ENCODE data around the gene ABHD1. TPM values are rescaled to one million over a fixed set of nuclear protein-coding genes. Genes with fewer than 3 reads are reported as not detected.

The ABHD1 gene
- total RNA-seq, 1 donor from 2014 or later, result not detected

DNA sequence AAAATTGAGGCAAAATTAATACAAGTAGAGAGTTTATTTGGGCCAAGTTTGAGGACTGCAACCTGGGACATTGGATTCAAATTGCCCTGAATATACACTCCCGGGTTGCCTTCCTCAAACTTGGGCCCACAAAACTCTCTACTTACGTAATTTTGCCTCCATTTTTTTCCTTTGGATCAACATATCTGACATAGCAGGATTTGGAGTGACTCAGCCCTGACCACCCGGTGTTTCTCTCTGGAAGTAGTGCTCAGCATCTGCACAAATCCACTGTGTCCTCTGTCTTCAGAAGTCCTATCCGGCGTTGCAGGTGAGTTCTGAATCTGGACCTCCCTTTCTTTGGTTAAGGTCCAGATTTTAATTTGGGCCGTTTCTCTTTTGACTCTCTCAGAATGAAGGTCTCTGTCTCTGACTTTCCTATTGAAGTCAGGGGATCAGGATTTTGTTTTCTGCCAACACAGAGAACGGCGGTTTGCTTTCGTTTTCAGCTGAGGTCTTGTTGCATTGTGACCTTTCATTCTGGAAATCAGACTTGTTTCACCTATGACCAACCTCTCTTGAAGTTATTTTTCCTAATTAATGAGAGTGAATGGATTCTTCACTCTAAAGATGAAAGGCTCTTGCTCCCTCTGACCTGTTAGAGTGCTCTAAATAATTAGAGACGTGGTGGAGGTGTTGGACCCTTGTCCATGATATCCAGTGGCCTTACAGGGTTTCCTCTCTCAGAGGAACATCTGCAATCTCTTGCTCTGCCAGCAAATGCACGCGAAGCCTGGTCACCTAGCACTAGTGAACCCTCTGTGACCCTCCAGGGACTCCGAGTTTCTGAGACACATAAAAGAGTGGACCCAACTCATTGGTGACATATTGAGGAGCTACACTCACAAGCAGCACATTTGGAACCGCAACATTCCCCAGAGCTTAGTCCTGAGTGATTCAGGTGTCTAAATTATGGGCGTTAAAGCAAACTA, 38.8 kb downstream of the ABHD1 start:
- Histone ChIP-seq H3K36me3 (ENCODE audit: control insufficient read depth, insufficient read depth, low read length) (no peaks in the 10 kb centered on the region), H3K27me3 (ENCODE audit: control insufficient read depth, insufficient read depth, low read length) (no peaks in the 10 kb centered on the region), H3K4me3 (ENCODE audit: low read depth, low read length) (no peak overlapping the region)
- TF ChIP-seq, protein P1, sequence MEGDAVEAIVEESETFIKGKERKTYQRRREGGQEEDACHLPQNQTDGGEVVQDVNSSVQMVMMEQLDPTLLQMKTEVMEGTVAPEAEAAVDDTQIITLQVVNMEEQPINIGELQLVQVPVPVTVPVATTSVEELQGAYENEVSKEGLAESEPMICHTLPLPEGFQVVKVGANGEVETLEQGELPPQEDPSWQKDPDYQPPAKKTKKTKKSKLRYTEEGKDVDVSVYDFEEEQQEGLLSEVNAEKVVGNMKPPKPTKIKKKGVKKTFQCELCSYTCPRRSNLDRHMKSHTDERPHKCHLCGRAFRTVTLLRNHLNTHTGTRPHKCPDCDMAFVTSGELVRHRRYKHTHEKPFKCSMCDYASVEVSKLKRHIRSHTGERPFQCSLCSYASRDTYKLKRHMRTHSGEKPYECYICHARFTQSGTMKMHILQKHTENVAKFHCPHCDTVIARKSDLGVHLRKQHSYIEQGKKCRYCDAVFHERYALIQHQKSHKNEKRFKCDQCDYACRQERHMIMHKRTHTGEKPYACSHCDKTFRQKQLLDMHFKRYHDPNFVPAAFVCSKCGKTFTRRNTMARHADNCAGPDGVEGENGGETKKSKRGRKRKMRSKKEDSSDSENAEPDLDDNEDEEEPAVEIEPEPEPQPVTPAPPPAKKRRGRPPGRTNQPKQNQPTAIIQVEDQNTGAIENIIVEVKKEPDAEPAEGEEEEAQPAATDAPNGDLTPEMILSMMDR (IDR thresholded peaks at IDR 0.05; ENCODE audit: insufficient read depth, low read length, poor library complexity, severe bottlenecking), result no peak
- no peak for DNase-seq (ENCODE audit: low read depth)

DNA sequence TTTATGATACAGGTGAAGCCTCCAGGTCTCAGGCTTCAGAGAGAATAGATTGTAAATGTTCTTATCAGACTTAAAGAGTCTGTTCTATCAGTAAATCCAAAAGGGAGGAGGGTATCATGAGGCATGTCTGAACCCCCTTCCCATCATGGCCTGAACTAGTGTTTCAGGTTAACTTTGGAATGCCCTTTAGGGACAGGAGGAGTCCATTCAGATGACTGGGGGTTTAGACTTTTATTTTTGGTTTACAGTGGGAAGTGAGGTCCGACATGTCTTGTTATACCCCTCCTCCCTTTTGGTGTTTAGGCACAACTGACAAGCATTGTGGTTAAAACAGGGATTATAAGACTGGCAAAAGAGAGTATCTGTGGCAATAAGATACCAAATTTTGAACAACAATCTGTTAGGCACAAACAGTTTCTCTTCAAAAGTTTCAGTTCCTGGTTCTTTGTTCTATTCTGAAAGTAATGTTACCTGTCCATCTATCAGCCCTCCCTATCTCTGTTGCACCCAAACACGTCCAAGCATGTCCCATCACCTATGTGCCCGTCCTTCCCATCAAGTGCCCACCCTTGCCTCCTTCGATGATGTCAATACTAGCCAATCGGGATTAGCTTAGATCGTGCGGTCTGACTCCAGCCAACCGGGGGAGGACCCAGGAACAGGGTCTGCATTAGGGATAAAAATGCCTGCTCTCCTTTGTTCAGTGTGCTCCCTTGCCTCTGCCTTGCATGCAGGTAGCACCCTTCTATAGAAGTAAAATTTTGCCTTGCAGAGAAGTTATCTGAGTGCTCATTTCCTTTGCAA, 41.5 kb downstream of the ABHD1 start:
- Histone ChIP-seq H3K4me3 (ENCODE audit: low read depth, low read length) (no peak overlapping the region), H3K27me3 (ENCODE audit: control insufficient read depth, insufficient read depth, low read length) (peaks cover 2% of the 10 kb centered on the region), H3K36me3 (ENCODE audit: control insufficient read depth, insufficient read depth, low read length) (no peaks in the 10 kb centered on the region)
- no peak for DNase-seq (ENCODE audit: low read depth)
- TF ChIP-seq, protein P1 (IDR thresholded peaks at IDR 0.05; ENCODE audit: insufficient read depth, low read length, poor library complexity, severe bottlenecking), result no peak

DNA sequence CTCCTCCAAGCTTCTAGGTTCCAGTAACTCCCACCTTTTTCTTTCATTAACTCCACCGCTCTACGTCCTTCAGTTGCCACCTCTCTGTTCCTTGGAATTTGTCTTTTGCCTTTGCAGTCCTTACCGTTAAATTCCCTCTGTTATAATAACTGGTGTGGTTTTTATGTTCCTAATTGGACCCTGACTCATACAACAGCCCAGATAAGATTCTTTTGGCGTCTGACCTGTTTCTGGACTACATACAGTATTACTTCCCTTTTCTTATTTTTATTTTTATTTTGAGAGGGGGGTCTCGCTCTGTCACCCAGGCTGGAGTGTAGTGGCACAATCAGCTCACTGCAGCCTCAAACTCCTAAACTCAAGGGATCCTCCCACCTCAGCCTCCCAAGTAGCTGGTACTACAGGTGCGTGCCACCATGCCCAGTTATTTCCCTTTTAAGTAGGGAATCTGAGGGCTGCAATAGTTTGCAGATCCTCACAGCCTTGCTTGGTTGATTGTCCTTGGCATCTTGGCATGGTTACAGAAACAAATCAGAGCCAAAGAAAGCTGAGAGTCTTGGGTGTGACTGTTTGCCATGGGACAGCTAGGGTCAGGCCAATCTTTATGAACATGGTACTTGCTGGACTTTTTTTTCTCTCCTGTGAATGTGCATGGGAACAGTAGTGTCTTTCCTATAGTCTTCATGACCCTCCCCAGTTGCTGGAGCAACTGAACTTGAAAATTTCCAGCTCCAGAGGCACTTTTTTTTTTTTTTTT, 47.1 kb downstream of the ABHD1 start:
- no peak for DNase-seq (ENCODE audit: low read depth)
- Histone ChIP-seq H3K4me3 (ENCODE audit: low read depth, low read length) (no peak overlapping the region), H3K36me3 (ENCODE audit: control insufficient read depth, insufficient read depth, low read length) (no peaks in the 10 kb centered on the region), H3K27me3 (ENCODE audit: control insufficient read depth, insufficient read depth, low read length) (peaks cover 18% of the 10 kb centered on the region)
- TF ChIP-seq, protein P1 (IDR thresholded peaks at IDR 0.05; ENCODE audit: insufficient read depth, low read length, poor library complexity, severe bottlenecking), result no peak

DNA sequence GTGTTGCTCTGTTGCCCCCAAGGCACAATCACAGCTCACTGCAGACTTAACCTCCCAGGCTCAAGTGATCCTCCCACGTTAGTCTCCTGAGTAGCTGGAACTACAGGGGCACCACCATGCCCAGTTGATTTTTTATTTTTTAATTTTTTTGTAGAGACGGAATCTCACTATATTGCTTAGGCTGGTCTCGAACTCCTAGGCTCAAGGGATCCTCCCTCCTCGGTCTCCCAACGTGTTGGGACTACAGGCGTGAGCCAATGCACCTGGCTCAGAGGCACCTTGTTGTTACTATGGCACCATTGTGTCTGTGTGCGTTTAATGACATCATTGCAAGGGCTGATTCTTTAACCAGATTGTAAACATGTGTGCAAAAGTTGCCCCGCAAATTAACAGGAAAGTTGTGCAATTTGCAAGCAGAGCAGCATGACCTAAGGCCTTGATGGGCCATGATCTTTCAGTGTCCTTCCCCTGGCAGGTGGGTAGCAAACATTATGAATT, 47.8 kb downstream of the ABHD1 start:
- Histone ChIP-seq H3K27me3 (ENCODE audit: control insufficient read depth, insufficient read depth, low read length) (peaks cover 18% of the 10 kb centered on the region), H3K4me3 (ENCODE audit: low read depth, low read length) (no peak overlapping the region), H3K36me3 (ENCODE audit: control insufficient read depth, insufficient read depth, low read length) (no peaks in the 10 kb centered on the region)
- TF ChIP-seq, protein P1 (IDR thresholded peaks at IDR 0.05; ENCODE audit: insufficient read depth, low read length, poor library complexity, severe bottlenecking), result no peak
- no peak for DNase-seq (ENCODE audit: low read depth)

DNA sequence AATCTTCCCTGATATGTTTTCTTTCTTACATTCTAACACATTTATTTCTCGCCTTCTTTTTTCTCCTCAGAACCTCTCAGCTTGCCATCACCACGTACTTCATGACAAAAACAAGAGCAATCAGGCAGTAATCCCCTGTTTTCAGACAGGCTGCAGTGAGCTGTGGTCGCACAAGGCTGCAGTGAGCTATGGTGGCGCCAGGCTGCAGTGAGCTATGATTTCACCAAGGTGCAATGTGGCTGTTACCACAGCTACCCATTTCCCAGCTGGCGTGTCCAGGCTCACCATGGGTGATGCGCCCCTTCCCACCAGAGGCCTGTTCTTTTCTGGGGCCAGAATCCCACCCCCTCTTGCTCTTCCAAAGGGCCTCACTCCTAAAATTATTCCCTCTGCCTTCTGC, 51.0 kb downstream of the ABHD1 start:
- TF ChIP-seq, protein P1 (IDR thresholded peaks at IDR 0.05; ENCODE audit: insufficient read depth, low read length, poor library complexity, severe bottlenecking), result no peak
- Histone ChIP-seq H3K36me3 (ENCODE audit: control insufficient read depth, insufficient read depth, low read length) (no peaks in the 10 kb centered on the region), H3K4me3 (ENCODE audit: low read depth, low read length) (no peak overlapping the region), H3K27me3 (ENCODE audit: control insufficient read depth, insufficient read depth, low read length) (peaks cover 22% of the 10 kb centered on the region)
- no peak for DNase-seq (ENCODE audit: low read depth)

Data from kidney epithelial cell (primary cell).